K562 (cell line): ENCODE data around the gene LPIN1. TPM values are rescaled to one million over a fixed set of nuclear protein-coding genes. Genes with fewer than 3 reads are reported as not detected.
A peak's percentile ranks its signal among the peaks of the same experiment; 100 is the strongest.

Experiments used
- ARID2 ChIP-seq: fragments of 450-650 bp; IDR thresholded peaks from 2 replicates; pipeline ENCODE4 v1.6.1; 2017; ENCODE audit warnings: antibody characterized with exemption, mild to moderate bottlenecking
- CCAR2 ChIP-seq: fragments of 200-400 bp; formaldehyde crosslinking; IDR thresholded peaks from 2 replicates; pipeline ENCODE4 v1.6.1; 2017; ENCODE audit warnings: mild to moderate bottlenecking, low read depth, low read length
- CHD7 ChIP-seq: fragments of 200-600 bp; sonication (generic); IDR thresholded peaks from one replicate; pipeline ENCODE4 v1.6.1; 2012; ENCODE audit warnings: mild to moderate bottlenecking, low read depth, low read length, inconsistent platforms
- FOXK1 ChIP-seq: sonication (generic); formaldehyde crosslinking; IDR thresholded peaks from 2 replicates; pipeline ENCODE4 v1.8.0; 2022; ENCODE audit warnings: missing genetic modification reagents, mild to moderate bottlenecking, borderline replicate concordance
- HES1 ChIP-seq: fragments of 450-650 bp; IDR thresholded peaks from 2 replicates; pipeline ENCODE4 v1.6.1; 2016; ENCODE audit warnings: low read depth, mild to moderate bottlenecking, moderate library complexity
- L3MBTL2 ChIP-seq: fragments of 450-650 bp; IDR thresholded peaks from 2 replicates; pipeline ENCODE4 v1.6.1; 2016; ENCODE audit warnings: mild to moderate bottlenecking, moderate library complexity
- MAFG ChIP-seq: fragments of 450-650 bp; conservative IDR thresholded peaks from 2 replicates; pipeline ENCODE4 v1.6.1; 2016; ENCODE audit warnings: missing genetic modification characterization, missing compliant biosample characterization
- MCM3 ChIP-seq: fragments of 450-650 bp; IDR thresholded peaks from 2 replicates; pipeline ENCODE4 v1.6.1; 2016
- MTA1 ChIP-seq: fragments of 450-650 bp; IDR thresholded peaks from 2 replicates; pipeline ENCODE4 v1.6.1; 2017; ENCODE audit warnings: borderline replicate concordance
- NFIX ChIP-seq: fragments of 250-450 bp; sonication (Bioruptor Pico); IDR thresholded peaks from 2 replicates; pipeline ENCODE4 v1.4.0; 2020; ENCODE audit warnings: low read depth, mild to moderate bottlenecking, moderate library complexity
- PML ChIP-seq: IDR thresholded peaks from 2 replicates; pipeline ENCODE4 v1.6.1; 2012; ENCODE audit warnings: low read length, inconsistent platforms
- SUPT5H ChIP-seq: fragments of 450-650 bp; IDR thresholded peaks from 2 replicates; pipeline ENCODE4 v1.6.1; 2016
- ZNF518B ChIP-seq: fragments of 250-450 bp; sonication (Bioruptor Pico); IDR thresholded peaks from 2 replicates; pipeline ENCODE4 v1.5.0; 2021; ENCODE audit warnings: mild to moderate bottlenecking, moderate library complexity
- polyA plus RNA-seq, 8 experiments: library from polyadenylated mRNA; depleted of rRNA in 4 of 8; stranded (reverse) in 5 of 8; unstranded in 3 of 8; fragments of >200 nt; fragmentation: Nextera tagmentation in 2 of 8; fragmentation: Illumina TruSeq in 1 of 8; extraction: Ambion mirVana in 2 of 8; extraction: Trizol in 1 of 8; gene quantifications; 2 replicates each; pipeline versions ENCODE4 v1.2.1 to v1.2.3, GENCODE V29; 2011 to 2014; ENCODE audit warnings: inconsistent platforms in 1 of 8, missing spikeins in 1 of 8
- total RNA-seq, 7 experiments: library from RNA; depleted of rRNA in 6 of 7; stranded (reverse); fragments of >200 nt in 6 of 7; fragmentation: Illumina TruSeq in 2 of 7; extraction: Trizol in 2 of 7; gene quantifications; 2 replicates each; pipeline versions ENCODE4 v1.2.1 to v1.2.3, GENCODE V29; 2011 to 2021; ENCODE audit warnings: low replicate concordance in 1 of 7

Gene LPIN1
- total and polyA plus RNA-seq, 9 of the 15 experiments (the other 6 are each of a cell fraction or from before 2014, with no cell fraction given): 9.2 to 84.0 (median 27.8) TPM

- TF ChIP-seq ZNF518B (no peak), CHD7 (no peak), MTA1 (0 out of 2 replicates have a peak, but pooled peaks have one; percentile 20), CCAR2 (no peak), ARID2 (0 out of 2 replicates have a peak, but pooled peaks have one; percentile 49), NFIX (CRISPR knock-in tag) (no peak), PML (no peak), FOXK1 (no peak), MCM3 (no peak), SUPT5H (peak; percentile 55), L3MBTL2 (peak; percentile 76), MAFG (tag) (peak; percentile 57), HES1 (no peak)
These were observed 1.6 kb upstream of the LPIN1 start (continued) for GRCh38 chr2:11744631-11745394.
